NCI-H526 treated with DMSO at 0.1 percent for 48 hours (cell line): ENCODE data around the gene DTD1.

ENCODE experiments used
- DNase-seq: peaks from one replicate; lab custom pipeline; 2025; lab: John Stamatoyannopoulos, UW

DTD1 gene

DNA sequence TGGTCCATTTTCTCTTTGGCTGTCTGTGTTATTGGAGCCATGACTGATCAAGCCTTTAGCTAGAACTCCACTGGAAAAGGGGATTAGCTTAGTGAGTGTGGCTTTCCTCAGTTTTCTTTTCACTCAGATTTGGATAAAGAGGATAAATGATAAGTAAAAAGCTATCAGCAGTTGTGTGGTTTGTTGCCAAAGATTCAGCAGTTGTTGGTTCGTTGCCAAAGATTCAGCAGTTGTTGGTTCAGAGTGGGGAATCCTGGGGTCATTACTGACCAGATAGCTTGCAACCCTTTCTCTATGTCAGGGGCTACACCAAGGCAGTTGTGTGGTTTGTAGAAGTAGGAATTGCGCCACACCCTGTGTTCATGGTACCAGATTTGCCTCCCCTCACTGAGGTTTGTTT is 118.1 kb downstream of the DTD1 start:
- no peak for DNase-seq

DNA sequence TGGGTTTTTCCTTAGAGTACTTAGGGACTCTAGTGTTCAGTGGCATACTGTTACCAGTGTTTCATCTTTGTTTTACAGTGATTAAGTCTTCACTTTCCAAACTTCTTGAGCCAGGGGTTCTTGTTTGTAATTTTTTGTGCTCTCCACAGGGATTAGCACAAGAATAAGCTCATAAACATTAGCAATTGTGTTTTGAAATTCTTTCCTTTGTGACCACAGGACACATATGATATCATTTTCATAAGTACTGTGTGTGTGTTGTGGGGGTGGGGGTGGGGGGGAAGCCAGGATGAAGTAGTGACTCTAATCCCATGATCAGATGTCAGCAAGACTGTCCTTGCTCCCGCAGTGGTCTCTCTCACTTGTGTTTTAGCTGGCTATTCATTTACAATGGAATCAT is 124.3 kb downstream of the DTD1 start:
- no peak for DNase-seq

- no peak for DNase-seq
Observed at GRCh38 chr20:18712882-18713281, 125.0 kb downstream of the DTD1 start.

DNA sequence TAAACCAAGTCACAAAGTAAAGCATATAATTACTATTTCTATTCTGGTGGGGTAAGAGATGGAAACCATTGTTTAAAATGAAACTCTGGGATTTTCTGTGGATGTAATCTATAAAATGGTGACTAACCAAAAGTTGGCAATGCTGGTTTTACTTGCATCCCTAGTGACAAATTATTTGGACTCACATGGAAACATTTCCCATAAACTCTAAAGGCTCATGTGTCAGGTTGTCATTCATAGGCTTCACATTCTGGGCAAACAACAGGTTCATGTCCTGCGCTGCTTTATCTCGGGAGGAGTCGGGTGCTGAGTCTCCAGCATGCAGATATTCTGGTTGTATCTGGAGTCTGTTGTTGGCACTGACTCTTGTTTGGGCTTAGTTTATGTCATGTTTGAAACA is 127.7 kb downstream of the DTD1 start:
- no peak for DNase-seq

DNA sequence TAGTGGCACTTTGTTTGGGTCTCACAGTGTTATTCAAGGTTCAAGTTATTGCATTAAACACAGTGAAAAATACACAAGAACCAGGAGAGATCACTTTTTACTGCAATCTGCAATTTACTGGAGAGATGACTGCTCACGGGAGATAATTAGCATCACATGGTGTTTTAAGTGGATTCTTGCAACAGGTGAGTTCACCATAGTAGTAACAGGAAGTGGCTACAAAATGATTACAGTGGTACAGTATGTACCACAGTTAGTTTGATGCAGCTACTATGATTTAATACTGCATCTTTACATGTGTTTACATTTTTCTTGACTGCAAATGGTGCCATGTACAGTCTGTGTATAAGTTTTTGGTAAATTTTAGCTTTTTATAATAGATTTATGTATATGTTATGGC is 129.2 kb downstream of the DTD1 start:
- no peak for DNase-seq

- no peak for DNase-seq
Observed at GRCh38 chr20:18718129-18718528, 130.3 kb downstream of the DTD1 start.

GRCh38 chr20:18719426-18719825 is 131.6 kb downstream of the DTD1 start:
- no peak for DNase-seq

- no peak for DNase-seq
Observed at GRCh38 chr20:18721551-18722115, 133.8 kb downstream of the DTD1 start.

DNA sequence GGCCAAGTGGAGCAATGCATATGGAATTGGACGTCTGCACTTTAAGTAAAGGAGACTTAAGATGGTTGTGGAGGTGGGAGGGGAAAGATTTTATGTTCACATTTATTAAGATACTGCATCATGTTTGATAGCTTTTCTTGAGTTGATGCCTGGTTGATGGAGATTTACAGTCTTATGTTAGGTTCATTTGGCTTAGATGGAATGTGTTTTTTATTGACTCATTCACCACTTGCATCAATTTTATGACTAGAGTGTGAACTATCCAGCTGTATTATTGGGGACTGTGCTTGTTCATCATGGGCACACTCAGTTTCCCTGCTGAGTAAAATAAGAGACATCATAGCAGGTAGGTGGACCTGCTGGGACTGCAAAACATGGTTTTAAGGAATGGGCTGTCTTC is 134.5 kb downstream of the DTD1 start:
- no peak for DNase-seq

DNA sequence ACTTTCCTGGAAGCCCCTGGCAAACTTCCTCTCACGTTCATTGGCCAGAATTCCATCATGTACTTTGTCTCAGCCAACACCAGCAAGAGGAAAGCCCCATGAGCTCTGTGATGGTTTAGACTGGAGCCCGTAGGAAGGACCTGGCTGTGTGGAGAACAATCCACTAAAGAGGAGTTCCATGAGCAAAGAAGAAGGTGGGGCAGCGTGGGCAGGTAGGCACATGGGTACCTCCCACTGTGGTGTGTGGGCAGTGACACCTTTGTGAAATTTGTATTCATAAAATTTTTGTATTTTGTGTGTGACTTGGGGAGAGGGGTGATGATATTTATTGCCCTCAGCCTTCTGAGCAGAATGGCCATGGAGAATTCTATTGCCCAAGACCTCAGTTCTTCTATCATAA is 136.2 kb downstream of the DTD1 start:
- no peak for DNase-seq

GRCh38 chr20:18724788-18725464 is 137.1 kb downstream of the DTD1 start:
- DNase-seq = no peak

GRCh38 chr20:18727032-18727508 is 139.2 kb downstream of the DTD1 start:
- DNase-seq = no peak

- DNase-seq = peak; percentile 8
Observed at GRCh38 chr20:18728165-18728869, 140.5 kb downstream of the DTD1 start.

DNA sequence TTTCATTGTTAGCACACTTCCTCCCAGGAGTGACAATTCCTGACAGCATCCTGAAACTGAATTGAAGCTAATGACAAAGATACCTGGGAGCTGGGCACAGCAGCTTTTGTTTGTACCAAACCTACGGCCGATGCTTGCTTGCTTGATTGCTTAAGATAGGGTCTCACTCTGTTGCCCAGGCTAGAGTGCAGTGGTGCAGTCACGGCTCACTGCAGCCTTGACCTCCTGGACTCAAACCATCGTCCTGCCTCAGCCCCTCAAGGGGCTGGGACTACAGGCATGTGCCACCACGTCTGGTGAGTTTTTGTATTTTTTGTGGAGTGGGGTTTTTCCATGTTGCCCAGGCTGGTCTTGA is 141.0 kb downstream of the DTD1 start:
- DNase-seq = no peak

GRCh38 chr20:18729231-18729825 is 141.5 kb downstream of the DTD1 start:
- no peak for DNase-seq

DNA sequence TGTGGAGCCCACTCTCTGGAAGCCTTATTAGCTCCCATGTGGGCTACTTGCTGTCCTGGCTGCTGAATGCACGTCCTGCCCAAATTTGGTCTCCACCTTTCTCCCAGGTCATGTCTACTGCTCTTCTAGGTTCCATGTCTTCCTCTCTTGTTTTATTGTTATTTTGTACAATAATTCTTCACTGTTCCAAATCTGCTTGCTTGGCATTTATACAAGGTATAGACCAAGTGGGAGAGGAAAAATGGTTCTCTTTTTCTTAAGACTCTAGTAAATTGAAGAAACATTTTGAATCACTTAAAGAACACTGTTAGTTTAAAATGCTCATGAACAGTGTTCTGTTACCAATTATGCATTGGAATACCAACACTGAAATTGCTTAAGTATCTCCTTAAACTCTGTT is 144.1 kb downstream of the DTD1 start:
- no peak for DNase-seq

GRCh38 chr20:18734525-18735189 is 146.8 kb downstream of the DTD1 start:
- DNase-seq = no peak

DNA sequence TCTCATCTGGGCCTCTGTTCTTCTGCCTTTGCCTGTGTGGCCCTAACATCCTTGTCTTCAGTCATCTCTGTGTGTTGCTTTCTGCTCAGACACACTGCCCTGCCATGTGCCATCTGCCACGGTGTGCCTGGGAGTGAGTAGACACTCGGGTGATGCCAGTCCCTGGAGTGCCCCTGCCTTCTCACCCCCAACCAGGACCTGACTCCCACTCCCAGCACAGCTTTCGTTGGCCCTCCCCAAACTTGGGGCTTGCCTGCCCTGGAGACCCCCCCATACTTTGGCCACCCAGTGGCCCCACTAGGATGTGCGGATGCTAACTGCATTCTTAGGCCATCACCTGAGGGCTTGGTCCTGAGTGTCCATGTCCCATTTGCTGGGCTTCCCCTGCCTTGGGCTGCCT is 149.3 kb downstream of the DTD1 start:
- no peak for DNase-seq

DNA sequence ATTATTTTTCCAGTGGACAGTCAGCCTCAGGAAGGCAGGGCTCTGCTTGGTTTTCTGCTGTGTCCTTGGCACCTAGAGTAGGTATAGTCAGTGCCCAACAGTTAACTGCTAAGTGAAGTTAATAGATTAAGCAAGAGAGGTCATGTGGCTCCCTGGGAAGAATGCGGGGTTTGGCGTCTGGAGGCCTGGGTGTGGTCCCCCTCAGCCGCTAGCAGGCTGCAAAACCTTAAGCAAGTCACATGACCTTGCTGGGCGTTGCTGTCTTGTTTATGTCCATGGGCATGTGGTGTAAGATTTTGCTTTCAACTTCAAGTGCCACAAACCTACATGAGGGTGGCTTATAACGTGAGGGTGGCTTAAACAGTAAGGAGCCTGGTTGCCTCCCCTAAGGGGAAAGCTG is 150.2 kb downstream of the DTD1 start:
- no peak for DNase-seq

GRCh38 chr20:18738888-18739287 is 151.0 kb downstream of the DTD1 start:
- no peak for DNase-seq

DNA sequence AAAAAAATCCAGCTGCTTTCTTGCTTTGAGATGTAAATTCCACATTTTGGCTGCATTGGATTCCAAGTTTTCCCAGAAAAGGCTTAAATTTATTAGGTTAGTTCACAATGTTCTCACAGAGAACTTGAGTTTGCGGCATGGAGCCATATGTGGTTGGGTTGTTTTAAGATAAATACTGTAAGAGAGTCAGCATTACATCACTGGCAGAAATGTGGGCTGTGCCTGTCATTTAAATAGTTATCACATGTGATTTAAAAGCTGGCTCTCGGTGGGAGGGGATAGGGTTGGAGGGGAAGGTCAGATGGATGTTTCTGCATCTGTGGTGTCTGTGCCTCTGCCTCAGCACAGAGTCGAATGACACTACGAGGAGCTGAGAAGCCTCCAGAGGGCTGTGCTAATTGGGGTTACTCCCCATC is 151.9 kb downstream of the DTD1 start:
- DNase-seq = no peak

DNA sequence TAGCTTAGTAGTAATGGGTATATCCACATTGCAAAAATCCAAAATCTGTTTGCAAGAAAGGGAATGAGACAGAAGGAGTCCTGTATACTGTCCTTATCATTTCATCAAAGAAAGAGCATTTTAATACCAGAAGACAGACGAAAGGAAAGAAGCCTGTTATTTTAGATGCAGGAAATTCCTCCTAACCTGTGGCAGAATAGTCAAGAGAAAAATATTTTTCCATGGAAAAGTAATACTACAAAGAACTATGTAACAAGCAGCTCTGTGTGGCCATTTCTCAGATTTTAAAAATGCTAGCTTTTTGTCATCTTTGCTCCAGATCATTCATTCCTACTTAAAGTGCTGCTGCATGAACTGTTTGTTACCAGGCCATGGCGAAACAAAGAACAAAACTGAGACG is 152.9 kb downstream of the DTD1 start:
- DNase-seq = no peak

GRCh38 chr20:18742841-18743240 is 155.0 kb downstream of the DTD1 start:
- DNase-seq = no peak
